WI38 (cell line): ENCODE results near the gene OMA1.

Experiments
- H3K4me3 ChIP-seq: 2 replicates; pipeline ENCODE4 v1.5.1; 2011; ENCODE audit warnings: low read depth, mild to moderate bottlenecking, control low read depth, low read length
- TF ChIP-seq, protein P1 (sequence below): IDR thresholded peaks from 2 replicates; pipeline ENCODE4 v1.5.1; 2012; ENCODE audit warnings: low read depth, mild to moderate bottlenecking, control low read depth, low read length

OMA1 gene

DNA sequence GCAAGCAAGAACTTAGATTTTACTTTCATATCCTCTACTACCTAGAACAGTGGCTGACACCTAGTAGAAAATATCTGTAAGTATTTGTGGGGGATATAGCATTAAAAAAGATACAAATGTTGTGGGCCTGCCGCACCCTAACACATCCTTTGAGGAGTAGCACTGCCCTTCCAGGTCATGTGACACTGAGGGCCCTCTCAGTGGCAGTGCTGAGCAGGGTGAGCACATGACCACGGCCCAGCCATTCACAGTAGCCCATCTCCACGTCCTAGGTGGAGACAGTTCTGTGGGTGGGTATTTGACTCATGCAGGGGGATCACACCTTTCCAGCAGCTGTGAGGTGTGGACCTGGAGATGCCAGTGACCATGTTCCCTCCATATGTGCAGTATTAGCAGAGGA lies 108.9 kb downstream of the OMA1 start:
- H3K4me3 ChIP-seq, result no peak overlapping the region
- TF ChIP-seq, protein P1, sequence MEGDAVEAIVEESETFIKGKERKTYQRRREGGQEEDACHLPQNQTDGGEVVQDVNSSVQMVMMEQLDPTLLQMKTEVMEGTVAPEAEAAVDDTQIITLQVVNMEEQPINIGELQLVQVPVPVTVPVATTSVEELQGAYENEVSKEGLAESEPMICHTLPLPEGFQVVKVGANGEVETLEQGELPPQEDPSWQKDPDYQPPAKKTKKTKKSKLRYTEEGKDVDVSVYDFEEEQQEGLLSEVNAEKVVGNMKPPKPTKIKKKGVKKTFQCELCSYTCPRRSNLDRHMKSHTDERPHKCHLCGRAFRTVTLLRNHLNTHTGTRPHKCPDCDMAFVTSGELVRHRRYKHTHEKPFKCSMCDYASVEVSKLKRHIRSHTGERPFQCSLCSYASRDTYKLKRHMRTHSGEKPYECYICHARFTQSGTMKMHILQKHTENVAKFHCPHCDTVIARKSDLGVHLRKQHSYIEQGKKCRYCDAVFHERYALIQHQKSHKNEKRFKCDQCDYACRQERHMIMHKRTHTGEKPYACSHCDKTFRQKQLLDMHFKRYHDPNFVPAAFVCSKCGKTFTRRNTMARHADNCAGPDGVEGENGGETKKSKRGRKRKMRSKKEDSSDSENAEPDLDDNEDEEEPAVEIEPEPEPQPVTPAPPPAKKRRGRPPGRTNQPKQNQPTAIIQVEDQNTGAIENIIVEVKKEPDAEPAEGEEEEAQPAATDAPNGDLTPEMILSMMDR, result no peak

DNA sequence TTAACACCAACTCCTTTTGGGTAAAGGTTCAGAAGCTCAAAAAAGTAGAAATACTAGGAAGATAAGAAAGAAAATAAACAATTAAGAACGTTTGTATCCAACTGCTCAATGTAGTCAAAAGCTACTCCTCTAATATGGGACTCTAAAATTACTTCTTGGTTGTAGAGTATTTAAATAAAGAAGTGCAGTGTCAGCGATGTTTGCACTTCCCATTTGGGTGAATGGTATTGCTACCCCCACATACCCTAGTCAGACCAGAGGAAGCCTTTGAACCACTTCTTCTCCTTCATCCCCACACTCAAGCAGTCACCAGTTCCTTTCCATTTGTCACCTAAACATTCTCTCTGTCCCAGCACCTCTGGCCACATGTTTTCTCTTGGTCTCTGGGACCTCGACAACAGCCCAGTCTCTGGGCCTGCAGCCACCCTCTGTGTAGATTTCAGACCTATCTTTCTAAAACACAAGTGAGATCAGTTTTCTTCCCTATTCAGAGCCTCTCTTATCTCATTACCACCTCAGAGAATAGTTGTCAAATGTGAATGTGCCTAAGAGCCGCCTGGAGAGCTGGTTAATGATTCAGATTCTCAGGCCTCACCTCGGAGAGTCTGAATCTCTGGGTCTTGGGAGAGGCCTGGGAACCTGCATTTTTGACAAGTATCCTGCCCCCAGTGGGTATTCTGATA lies 109.8 kb downstream of the OMA1 start:
- TF ChIP-seq, protein P1, result no peak
- H3K4me3 ChIP-seq, result no peak overlapping the region

DNA sequence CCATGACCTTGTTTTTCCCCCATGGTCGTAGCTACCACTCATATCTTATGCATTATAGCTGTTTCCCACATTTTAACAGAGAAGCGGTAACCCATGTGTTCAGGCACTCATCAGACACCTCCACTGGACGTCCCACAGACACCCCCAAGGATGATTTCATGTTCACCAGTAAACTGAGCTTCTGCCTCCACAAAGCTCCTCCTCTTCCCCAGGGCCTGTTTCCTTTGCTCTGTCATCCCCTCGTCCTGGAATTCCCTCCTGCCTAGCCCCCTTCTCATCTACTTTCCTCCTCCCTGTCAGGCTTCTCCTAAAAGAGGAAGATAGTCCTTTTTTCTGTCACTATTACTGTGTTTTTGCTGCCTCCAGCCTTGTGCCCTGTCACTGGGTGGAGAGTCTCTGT lies 111.2 kb downstream of the OMA1 start:
- TF ChIP-seq, protein P1, result no peak
- no peak overlapping the region for H3K4me3 ChIP-seq

DNA sequence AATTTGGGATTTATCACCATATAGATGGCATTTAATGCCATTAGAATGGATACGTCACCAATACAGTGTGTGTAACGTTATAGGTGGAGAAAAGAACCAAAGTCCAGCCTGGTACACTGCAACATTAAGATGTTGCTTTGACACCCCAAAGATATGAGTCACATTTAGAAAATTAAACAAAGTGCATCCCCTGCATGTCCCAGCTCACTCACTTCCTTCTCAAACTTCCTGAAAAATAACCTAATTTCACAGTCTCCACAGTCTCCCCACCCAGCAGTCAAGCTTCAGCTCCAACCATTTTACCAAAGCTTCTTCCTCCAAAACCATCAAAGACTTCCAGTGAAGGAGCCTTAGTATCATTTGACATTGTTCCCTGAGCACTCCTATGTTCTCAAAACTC lies 111.9 kb downstream of the OMA1 start:
- H3K4me3 ChIP-seq, result no peak overlapping the region
- TF ChIP-seq, protein P1, result no peak

DNA sequence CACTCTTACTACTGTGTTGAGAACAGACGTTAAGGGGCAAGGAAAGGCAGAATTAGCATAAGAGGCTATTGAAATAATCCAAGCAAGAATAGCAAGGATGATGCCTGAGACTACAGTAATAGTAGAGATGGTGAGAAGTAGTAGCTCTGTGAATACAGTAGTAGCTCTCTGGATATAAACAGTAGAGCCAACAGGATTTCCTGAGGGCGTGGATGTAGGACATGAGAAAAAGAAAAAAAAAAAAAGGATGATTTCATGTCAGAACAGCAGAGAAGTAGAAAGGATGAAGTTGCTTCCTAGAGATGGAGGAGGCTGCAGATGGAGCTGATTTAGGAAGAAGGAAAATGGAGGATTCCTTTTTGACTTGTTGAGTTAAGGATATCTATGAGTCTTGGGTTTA lies 112.3 kb downstream of the OMA1 start:
- TF ChIP-seq, protein P1, result no peak

DNA sequence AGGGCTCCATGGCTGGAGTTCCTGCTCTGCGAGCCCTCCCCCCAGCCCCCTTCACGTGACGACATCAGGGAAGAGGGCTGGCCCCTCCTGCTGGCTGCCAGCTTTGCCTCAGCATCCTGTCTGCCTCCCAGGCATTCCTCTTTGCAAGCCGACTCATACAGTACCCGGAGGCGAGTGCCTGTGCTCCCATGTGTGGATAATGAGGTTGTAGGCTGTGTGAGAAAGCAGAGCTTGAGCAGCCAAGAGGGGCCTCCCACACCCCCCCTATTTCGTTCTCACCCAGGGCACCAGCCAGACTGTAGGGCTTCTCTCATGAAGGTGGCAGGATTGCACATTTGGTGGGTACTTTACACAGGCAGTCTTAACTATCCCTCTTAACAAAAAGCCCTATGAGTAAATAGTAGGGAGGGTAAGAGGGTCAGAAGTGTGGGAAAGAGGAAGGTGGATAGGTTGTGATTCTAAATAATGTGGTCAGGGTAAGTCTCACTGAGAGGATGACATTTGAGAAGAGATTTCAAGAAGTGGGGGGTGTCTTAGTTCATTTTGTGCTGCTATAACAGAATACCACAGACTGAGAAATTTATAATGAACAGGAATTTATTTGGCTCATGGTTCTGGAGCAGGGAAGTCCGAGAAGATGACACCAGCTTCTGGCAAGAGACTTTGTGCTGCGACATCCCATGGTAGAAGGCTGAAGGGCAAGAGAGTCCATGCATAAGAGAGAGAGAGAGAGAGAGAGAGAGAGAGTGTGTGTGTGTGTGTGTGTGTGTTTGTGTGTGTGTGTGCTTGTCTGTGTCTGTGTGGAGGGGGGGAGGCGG lies 113.5 kb downstream of the OMA1 start:
- TF ChIP-seq, protein P1, result no peak
- no peak overlapping the region for H3K4me3 ChIP-seq

More for the DNA sequence above, 112.3 kb downstream of the OMA1 start:
- no peak overlapping the region for H3K4me3 ChIP-seq
